KMS-11 (cell line): Measurements from ENCODE around the gene CLP1.

Experiments used
- H2AFZ ChIP-seq: fragments of 200-600 bp; sonication (generic); 2 replicates; pipeline ENCODE4 v1.6.1; 2016; ENCODE audit warnings: antibody characterized with exemption, mixed run types, low read depth
- H3K27ac ChIP-seq: fragments of 200-600 bp; sonication (generic); 2 replicates; pipeline ENCODE4 v1.6.1; 2016; ENCODE audit warnings: mild to moderate bottlenecking, mixed run types
- H3K27me3 ChIP-seq: fragments of 200-600 bp; sonication (generic); 2 replicates; pipeline ENCODE4 v1.6.1; 2017; ENCODE audit warnings: mild to moderate bottlenecking, low read depth, mixed run types, moderate library complexity; ENCODE audit not compliant: insufficient read depth
- H3K36me3 ChIP-seq: fragments of 200-600 bp; sonication (generic); 2 replicates; pipeline ENCODE4 v1.6.1; 2017; ENCODE audit warnings: mild to moderate bottlenecking, mixed run types; ENCODE audit not compliant: insufficient read depth
- H3K4me1 ChIP-seq: fragments of 200-600 bp; sonication (generic); 2 replicates; pipeline ENCODE4 v1.6.1; 2016; ENCODE audit warnings: mild to moderate bottlenecking, low read depth, mixed run types; ENCODE audit not compliant: poor library complexity, severe bottlenecking
- H3K4me2 ChIP-seq: fragments of 200-600 bp; sonication (generic); 2 replicates; pipeline ENCODE4 v1.7.0; 2016; ENCODE audit warnings: mild to moderate bottlenecking, mixed run types
- H3K4me3 ChIP-seq: fragments of 200-600 bp; sonication (generic); IDR thresholded peaks from 2 replicates; pipeline ENCODE4 v1.6.1; 2017; ENCODE audit warnings: low read depth, low read length, mixed read lengths; ENCODE audit not compliant: insufficient read depth
- H3K79me2 ChIP-seq: fragments of 200-600 bp; sonication (generic); 2 replicates; pipeline ENCODE4 v1.6.1; 2016; ENCODE audit warnings: low read depth, mixed run types; ENCODE audit not compliant: insufficient read depth
- H3K9ac ChIP-seq: fragments of 200-600 bp; sonication (generic); 2 replicates; pipeline ENCODE4 v1.6.1; 2016; ENCODE audit warnings: mild to moderate bottlenecking, mixed run types
- H4K20me1 ChIP-seq: fragments of 200-600 bp; sonication (generic); 2 replicates; pipeline ENCODE4 v1.6.1; 2016; ENCODE audit warnings: mild to moderate bottlenecking, mixed run types; ENCODE audit not compliant: insufficient read depth
- CTCF ChIP-seq: fragments of 200-600 bp; sonication (generic); conservative IDR thresholded peaks from 2 replicates; pipeline ENCODE4 v1.6.1; 2017; ENCODE audit warnings: low read depth, mild to moderate bottlenecking, antibody characterized with exemption, low read length, moderate library complexity, mixed read lengths

Gene CLP1

GRCh38 chr11:57657194-57658022, at the start of gene CLP1:
TSS of gene CLP1 (plus strand) at chr11:57657762. CDS start at chr11:57659477, 1,715 bp downstream.
- no peaks in the 10 kb centered on the region for H3K27me3 ChIP-seq
- peaks cover 20% of the 10 kb centered on the region for H3K79me2 ChIP-seq
- peak within 1 kb of the TSS; percentile 93 for H3K4me2 ChIP-seq
- peak within 1 kb of the TSS; percentile 19; the same call in 1 of the 2 replicates for H3K27ac ChIP-seq
- H3K9ac ChIP-seq, result peak within 1 kb of the TSS; percentile 69
- H4K20me1 ChIP-seq, result no peaks in the 10 kb centered on the region
- H2AFZ ChIP-seq, result peak within 1 kb of the TSS; percentile 66
- H3K4me3 ChIP-seq, result no peak within 1 kb of the TSS
- no peaks in the 10 kb centered on the region; the same call in 1 of the 2 replicates for H3K36me3 ChIP-seq
- no peak for TF ChIP-seq CTCF
- peaks cover 16% of the 10 kb centered on the region for H3K4me1 ChIP-seq

GRCh38 chr11:57610170-57610569, 47.4 kb upstream of the CLP1 start:
- no peak overlapping the region for H3K4me3 ChIP-seq
- H3K36me3 ChIP-seq, result no peaks in the 10 kb centered on the region
- H3K4me2 ChIP-seq, result no peak overlapping the region
- no peak overlapping the region for H3K27ac ChIP-seq
- H3K27me3 ChIP-seq, result no peaks in the 10 kb centered on the region
- H3K9ac ChIP-seq, result no peak overlapping the region
- no peak for TF ChIP-seq CTCF
- H3K79me2 ChIP-seq, result no peaks in the 10 kb centered on the region
- no peaks in the 10 kb centered on the region for H4K20me1 ChIP-seq
- no peaks in the 10 kb centered on the region for H3K4me1 ChIP-seq
- H2AFZ ChIP-seq, result no peak overlapping the region

GRCh38 chr11:57614234-57614772, 43.3 kb upstream of the CLP1 start:
- Histone ChIP-seq H3K27ac (no peak overlapping the region), H3K36me3 (no peaks in the 10 kb centered on the region), H3K4me3 (no peak overlapping the region), H3K9ac (no peak overlapping the region), H3K79me2 (no peaks in the 10 kb centered on the region), H2AFZ (no peak overlapping the region), H3K4me2 (no peak overlapping the region), H3K27me3 (no peaks in the 10 kb centered on the region), H4K20me1 (no peaks in the 10 kb centered on the region), H3K4me1 (no peaks in the 10 kb centered on the region)
- no peak for TF ChIP-seq CTCF

GRCh38 chr11:57615308-57615707, 42.3 kb upstream of the CLP1 start:
- Histone ChIP-seq H3K36me3 (no peaks in the 10 kb centered on the region), H3K4me2 (no peak overlapping the region), H3K4me1 (no peaks in the 10 kb centered on the region), H4K20me1 (no peaks in the 10 kb centered on the region), H3K27me3 (no peaks in the 10 kb centered on the region), H3K4me3 (no peak overlapping the region), H3K27ac (no peak overlapping the region), H3K79me2 (no peaks in the 10 kb centered on the region), H3K9ac (no peak overlapping the region), H2AFZ (no peak overlapping the region)
- no peak for TF ChIP-seq CTCF
